T-helper 2 cell (primary cell): ENCODE measurements around the gene MICOS13.

Experiments
- DNase-seq, 5 experiments: peaks; one replicate each; pipeline versions ENCODE4 v3.0.0 to v3.0.0-alpha.2; 2012 to 2022

Gene MICOS13

DNA sequence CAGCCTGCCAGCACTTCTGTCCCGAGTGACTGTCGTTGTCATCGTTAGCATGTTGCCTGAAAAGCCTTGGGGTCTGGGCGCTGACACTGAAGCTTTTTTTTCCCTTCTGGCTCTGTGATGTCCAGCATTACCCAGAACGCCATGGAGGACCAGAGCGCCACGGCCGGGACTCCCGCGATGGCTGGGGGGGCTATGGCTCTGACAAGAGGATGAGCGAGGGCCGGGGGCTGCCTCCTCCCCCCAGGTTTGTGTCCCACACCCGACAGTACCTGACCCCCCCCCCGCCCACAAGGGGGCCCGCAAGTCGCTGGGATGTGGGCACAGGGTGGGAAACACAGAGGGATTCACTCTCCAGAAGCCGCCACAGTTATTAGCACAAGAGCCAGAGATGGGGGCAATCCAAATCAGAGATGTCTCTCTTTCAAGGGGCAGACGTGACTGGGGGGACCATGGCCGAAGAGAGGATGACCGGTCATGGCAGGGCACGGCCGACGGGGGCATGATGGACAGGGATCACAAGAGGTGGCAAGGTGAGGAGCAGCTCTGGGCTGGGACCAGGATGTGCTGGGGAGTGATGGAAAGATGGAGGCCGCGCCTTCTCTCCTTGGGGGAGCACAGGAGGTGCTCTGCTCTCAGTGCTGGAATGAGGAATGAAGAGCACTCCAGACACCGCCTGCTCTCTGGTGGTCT lies 13.2 kb downstream of the MICOS13 start:
- DNase-seq: no peak

DNA sequence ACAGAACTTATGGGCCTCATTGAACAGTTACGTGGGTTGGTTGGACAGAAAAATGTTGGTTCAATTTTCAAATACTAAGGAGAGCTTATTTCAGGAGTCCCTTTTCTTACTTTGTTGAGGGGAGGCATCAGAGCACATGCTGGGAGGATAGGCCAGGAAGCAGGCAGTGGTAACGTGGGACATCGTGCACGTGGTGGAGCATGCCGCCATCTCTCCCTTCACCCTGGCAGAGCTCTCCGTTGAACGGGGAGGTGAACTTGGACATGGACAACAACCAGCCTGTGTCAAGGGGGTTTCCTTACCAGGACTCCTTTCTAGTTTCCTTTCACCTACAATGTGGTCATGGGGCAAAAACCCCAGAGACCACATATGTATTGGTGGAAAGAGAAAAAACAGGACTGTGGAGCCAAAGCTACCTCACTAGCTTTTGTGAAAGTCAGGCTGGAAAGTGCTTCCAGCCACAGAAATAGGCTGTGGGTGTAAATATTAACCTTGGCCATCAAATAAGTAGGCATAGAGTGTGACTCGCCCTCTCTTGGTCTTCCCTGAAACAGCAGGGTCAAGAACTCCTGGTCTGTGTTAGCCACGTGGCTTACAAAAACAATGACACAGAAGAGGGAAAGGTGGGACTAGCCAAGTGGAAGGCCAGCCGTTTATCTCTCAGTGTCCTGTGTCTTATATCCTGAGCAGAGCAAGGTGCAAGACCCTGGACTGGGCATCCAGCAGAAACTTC lies 14.4 kb downstream of the MICOS13 start:
- no peak for DNase-seq

DNA sequence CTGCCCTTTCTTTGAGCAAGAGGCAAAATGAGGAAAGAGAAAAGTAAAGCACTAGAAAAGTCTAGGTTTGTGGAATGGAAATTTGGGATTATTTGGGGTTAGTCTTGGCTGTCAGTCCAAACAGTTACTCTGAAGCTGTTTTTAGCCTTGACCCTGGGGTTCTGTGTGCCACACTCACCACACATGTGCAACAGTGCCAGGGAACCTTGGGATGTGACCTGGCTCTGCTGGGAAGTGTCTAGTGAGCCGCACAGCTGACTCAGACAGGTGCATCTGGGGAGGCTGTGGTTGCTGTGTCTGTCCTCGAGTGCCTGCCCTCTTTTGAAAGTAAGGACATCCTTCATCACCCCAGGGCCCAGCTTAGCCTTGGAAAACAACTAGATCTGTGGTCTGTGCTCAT lies 15.8 kb downstream of the MICOS13 start:
- DNase-seq: no peak

DNA sequence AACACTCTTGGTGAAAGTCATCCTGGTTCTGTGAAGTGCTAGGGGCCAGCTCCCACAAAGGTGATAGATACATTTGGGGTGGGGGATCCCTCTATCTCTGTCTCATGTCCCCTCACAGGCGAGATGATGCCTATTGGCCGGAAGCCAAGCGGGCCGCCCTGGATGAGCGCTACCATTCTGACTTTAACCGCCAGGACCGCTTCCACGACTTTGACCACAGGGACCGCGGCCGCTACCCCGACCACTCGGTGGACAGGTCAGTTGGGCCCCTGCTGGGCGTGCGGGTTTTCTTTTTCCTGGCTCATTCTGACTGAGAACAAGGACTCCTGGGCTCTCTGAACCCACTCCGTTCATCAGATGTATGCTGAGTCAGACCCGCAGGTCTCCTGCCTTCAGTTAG lies 16.4 kb downstream of the MICOS13 start:
- DNase-seq: no peak

DNA sequence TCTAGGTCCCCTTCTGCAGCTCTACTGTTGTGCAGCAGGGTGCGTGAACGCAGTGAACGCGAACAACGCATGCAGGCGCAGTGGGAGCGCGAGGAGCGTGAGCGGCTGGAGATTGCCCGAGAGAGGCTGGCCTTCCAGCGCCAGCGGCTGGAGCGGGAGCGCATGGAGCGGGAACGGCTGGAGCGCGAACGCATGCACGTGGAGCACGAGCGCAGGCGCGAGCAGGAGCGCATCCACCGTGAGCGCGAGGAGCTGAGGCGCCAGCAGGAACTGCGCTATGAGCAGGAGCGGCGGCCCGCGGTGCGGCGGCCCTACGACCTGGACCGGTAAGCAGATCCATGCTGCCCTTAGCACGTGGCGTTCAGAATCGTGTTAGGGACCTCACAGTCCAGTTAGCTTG lies 18.8 kb downstream of the MICOS13 start:
- DNase-seq: no peak

DNA sequence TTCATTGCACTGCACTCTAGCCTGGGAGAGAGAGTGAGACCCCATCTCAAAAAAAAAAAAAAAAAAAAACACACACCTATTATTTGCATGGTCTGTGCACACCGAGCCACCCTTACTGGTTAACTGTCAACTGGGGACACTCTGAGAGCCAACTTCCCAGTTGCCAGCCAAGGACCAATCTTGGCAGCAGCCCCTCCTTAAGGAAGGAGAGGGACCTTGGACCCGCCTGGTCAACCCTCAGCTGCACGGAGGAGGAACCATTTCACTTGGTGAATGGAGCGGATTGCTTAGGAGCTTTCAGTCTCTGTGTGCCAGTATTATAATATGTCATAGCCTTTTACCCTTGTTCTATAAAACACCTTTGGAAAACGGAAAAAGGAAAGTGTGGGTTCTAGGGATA lies 24.9 kb downstream of the MICOS13 start:
- no peak for DNase-seq

DNA sequence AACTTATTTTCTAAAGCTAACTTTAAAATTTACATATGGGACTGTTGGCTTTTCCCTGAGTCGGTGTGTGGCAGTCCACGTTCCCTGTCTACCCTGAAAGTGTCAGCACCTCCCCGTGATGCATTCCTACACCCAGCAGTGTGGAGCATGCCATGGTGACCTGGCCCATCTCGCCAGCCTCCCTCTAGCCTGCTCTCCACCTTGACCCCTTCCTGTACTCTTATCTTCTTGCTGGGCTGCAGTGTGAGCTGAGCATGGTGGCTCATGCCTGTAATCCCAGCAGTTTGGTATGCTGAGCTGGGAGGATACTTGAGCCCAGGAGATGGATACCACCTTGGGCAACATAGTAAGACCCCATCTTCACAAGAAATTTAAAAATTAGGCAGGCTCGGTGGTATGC lies 25.4 kb downstream of the MICOS13 start:
- DNase-seq: no peak

DNA sequence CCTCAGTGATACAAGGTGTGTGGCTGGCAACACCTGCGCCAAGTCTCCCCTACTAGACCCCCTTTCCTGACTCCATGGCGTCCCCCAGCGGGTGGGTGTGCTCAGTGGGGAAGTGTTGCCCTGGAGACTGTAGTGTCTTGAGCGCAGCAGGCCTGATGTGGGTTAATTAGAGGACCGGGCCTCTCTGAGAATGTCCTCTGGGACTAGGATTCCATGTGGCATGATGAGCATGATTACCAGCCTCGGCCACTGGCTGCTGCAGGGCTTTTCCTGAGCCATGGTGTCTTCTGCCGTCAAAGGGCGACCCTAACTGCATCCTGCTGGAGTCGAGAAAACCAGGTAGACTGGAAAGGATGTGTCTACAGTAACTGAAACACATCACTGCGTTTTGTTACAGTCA lies 28.1 kb downstream of the MICOS13 start:
- DNase-seq: no peak

DNA sequence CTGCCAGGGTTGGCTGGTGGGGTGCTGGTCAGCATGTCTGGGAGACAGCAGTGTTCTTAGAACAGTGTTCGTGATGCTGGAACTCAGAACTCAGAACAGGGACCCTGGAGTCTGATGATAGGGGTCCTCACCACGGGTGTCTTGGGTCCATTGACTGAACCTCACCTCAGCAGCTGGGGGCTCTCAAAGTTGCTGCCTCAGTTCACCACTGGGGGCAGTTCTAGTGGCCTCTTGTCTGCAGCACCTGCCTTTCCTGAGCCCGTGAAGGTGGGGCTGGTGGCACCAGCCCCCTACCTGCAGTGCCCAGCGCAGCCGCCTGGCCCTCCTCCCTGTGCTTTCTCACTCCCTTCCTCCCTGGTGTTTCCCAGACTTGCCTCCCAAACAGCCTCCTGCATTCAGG lies 29.0 kb downstream of the MICOS13 start:
- DNase-seq: no peak

DNA sequence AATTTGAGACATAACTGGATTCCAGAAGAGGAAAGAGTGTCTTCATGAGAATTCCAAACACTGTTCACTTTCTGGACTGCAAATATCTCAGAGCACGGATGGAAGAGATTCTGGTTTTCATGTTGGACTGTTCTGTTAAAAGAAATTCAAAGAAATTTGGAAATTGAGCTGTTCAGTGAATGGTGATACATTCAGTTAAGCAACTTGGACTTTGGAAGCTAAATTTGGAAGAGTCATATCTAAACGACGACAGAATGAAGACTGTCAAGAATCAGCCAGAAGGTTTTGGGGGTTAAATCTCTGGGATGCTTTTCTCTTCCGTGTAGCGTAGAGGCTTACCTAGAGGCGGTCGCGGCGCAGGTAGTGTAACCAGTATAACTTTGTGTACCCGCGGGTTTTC lies 31.9 kb downstream of the MICOS13 start:
- no peak for DNase-seq

DNA sequence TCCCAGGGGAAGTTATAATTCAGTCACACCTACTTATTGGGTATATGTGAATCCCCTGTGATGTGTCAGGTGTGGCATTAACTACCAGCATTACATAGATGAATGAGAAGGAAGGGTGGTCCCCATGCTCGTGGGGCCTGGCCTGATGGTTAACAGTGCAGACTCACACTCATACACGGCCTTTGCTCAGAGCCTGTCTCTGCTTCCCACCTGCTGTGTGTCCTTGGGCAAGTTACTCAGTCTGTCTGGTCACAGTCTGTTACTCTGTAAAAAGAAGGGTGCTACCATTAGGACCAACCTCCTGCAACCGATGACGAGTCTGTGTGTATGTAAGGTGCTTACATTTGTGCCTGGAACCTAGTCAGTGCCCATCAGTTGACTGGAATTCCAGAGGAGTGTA lies 33.6 kb downstream of the MICOS13 start:
- DNase-seq: no peak

DNA sequence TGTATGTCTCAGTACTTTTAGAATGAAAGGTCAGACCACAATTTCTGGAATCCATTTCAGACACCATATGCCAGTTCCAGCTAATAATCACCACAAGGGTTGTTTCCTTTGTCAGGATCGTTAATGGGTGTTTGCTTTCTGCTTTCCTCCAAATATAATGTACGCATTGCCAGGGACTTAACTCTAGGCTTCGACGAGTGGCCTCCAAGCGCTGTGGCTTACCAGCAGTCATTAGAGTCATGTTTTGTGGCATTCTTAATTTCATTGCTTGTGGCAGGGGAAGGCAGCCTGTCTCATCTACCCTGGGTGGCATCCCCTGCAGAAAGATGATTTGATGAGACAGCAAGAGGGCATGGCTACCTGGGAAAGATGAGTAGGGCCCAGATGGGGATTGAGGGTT lies 34.9 kb downstream of the MICOS13 start:
- no peak for DNase-seq

DNA sequence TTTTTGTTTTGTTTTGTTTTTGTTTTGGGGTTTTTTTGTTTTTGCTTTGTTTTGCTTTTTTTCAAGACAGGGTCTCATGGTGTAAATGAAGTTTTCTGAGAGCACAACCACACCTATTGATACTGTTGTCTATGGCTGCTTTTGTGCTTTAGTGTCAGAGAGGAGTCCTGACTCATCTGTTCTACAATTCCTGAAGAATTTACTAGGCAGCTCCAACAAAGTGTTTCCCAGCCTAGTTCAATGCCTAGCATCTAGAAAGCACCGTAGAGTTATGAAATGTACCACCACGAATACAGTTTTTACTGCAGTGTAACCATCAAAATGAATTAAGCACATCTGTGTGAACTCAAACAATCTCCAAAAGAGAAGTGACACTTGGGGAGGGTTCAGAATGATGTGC lies 36.3 kb downstream of the MICOS13 start:
- DNase-seq: no peak

DNA sequence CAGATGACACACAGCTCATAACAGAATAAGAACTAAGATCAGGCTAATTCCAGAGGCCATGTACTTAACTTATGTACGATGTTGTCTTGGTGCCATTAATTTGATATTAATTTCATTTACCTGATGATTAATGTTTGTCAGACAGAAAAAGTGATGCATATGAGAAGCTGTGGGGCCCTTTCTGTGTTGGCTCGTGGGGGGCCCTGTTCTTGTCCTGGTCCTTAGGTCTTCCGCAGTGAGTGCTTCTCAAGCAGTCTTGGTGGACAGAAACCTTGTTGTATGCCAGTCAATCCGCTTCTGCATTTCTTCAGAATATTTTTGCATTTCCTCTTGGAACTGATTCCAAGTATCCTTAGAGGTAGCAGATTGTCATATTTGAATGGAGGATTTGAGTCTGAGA lies 37.3 kb downstream of the MICOS13 start:
- DNase-seq: no peak

DNA sequence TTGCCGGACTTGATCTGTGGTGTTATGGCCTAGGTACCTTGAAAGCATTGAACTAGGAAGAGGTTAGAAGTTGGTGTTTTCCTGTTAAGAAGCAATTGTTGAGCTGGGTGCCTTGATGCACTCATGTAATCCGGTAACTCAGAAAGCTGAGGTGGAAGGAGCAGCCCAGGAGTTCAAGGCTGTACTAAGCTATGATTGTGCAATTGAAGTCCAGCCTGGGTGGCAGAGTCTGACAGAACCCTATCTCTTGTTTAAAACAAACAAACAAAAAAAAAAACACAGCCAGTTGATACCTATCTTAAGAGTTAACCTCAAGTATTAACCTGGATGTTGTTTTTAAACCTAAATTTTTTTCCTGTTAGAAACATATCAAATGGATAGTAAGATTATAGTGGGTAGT lies 38.1 kb downstream of the MICOS13 start:
- no peak for DNase-seq

DNA sequence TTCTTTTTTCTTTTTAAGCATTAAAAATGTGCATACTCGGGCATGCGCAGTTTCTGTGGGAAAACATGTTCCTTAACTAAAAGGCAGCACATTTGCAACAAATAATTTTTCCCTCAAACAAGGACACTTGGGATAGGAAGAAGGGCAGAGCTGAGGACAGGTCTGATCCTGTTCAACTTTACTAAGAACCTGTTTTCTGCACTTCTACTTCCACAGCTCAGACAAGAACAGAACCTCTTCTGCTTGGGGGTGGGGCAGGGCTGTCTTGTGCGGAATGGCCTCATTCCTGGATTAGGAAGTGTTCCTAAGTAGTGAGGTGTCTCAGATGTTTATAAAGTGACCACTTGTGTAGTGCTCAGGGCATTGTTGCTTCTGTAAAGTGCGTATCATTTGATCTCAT lies 39.1 kb downstream of the MICOS13 start:
- DNase-seq: no peak

DNA sequence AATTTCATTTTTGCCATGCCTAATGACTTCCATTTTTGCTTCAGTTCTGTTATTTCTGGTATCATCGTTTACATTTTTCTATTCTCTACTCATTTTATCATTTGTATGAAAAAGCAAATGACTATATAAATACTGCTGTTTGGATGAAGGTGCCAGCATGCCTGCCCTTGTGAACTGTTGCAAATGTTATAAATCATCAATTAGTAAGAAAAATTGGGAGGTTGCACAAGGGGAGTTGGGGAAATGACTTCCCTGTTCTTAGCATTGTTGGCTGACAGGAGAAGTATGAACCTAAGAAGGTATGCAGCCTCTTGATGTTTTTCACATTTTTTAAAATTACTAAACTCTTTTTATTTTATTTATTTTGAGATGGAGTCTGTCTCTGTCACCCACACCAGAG lies 42.3 kb downstream of the MICOS13 start:
- no peak for DNase-seq

DNA sequence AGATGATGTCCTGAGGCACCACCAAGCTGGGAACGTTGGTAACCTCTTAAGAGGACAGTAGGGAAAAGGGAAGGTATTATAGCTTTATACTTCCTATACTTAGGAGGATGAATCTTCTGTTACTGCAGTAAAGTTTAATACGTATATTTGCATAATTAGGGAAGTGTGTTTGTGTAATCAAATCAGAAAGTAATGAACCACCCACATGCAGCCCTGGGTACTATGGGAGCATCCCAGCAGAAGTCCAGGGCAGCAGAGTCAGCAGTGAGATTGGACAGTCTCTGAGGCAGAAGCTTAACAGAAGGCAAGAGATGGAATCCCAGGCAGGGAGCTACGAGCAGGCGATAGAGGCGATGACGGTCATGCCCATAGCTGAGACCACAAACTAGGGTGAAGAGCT lies 44.9 kb downstream of the MICOS13 start:
- no peak for DNase-seq

DNA sequence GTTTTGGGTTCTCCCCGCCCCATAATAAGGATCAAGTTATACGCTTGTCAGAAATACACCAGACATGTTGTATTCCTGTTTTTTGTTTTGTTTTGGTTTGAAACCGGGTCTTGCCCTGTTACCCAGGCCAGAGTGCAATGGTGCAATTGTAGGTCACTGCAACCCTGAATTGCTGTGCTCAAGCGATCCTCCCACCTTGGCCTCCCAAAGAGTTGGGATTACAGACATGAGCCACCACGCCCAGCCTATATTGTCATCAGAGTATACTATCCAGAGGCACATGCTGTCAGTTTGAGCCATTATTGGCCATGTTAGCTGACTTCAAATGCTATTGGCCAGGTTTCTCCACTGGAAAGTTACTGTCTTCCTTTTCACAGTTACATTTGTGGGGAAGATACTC lies 47.7 kb downstream of the MICOS13 start:
- no peak for DNase-seq

DNA sequence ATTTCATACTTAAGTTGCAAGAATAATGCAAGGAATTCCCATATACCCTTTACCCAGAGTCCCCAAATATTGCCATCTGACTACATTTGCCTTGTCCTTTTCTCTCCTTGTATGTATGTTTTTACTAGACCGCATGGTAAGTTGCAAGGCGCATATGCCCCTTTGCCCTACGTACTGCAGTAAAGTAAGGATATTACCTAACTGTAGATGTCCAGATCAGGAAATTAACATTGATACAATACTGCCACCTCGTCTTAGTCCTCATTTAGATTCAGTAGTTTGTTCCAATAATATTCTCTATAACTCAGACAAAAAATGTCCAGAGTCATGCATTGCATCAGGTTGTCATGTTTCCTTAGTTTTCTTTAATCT lies 48.1 kb downstream of the MICOS13 start:
- DNase-seq: no peak

DNA sequence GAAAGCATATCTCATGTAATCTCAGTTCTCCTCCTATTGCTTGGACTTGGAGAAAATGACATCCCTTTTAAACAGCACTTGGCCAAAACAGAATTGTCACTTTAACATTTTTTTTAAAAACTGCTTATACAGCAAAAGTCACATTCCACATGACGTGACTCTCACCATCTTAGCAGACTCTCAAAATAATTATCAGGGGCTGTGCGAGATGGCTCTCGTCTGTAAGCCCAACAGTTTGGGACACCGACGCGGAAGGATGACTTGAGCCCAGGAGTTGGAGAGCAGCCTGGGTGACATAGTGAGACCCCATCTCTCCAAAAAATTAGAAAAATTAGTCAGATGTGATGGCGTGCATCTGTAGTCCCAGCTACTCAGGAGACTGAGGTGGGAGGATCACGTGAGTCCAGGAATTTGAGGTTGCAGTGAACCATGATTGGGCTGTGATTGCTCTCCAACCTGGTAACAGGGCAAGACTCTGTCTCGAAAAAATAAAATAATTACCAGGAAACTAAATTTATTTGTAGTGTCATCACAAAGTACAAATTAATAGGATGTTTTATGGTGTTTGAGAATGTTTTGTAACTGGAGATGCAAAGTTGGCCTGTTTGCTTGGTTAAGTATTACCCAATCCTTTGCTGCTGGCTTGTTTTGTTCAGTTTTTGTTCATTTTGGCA lies 48.6 kb downstream of the MICOS13 start:
- no peak for DNase-seq

DNA sequence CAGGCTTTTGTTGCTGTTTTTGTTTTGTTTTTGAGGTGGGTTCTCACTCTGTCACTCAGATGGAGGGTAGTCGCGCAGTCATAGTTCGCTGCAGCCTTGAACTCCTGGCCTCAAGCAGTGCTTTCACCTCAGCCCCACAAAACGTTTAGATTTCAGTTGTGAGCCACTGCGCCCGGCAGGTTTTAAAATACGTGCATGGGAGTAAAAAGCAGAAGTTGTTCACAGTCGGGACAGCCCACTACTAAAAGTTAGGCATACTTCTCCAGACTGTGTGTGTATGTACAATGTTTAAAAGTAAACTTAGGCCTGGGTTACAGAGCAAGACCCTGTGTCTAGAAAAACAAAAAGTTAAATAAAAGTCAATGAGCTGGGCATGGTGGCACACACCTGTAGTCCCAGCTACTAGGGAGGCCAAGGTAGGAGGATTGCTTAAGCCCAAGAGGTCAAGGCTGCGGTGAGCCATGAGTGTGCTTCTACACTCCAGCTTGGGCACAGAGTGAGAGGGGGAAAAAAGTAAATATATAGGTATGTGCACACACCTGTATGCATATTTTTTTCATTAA lies 51.3 kb downstream of the MICOS13 start:
- no peak for DNase-seq

DNA sequence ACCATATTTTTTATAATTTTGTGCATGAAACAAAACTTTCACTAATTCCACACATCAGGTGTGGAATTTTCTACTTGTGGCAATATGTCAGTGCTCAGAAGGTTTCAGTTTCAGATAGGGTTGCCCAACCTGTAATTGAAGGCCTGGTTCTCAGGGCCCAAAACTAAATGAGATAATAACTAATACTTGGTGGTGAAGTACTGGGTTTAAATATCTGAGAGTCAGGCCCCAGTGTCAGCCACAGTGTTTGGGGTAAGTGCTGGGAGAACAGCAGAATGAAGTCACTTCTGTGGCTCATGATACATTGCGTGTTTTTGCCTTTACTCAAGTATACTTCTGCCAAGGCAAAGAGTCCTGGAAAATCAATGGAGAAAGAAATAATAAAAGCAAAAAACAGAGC lies 51.9 kb downstream of the MICOS13 start:
- DNase-seq: no peak
